Adrenal gland (tissue), 12 donors: ENCODE data around the gene HNMT. TPM values are rescaled to one million over a fixed set of nuclear protein-coding genes. Genes with fewer than 3 reads are reported as not detected.

Experiments used
- DNase-seq, 7 donors: peaks; one replicate each; pipeline ENCODE4 v3.0.0-alpha.2; 2019 to 2020
- H3K27ac ChIP-seq, 5 donors: fragments of 200-600 bp; sonication (generic) in 4 of 5; 1 replicate in 3 of 5; 2 replicates in 2 of 5; pipeline versions ENCODE4 v1.5.1 to v1.8.0; 2016 to 2020; ENCODE audit warnings: mild to moderate bottlenecking in 1 of 5
- H3K27me3 ChIP-seq: fragments of 200-600 bp; 2 replicates; pipeline ENCODE4 v1.8.0; 2021
- H3K36me3 ChIP-seq, 2 donors: fragments of 200-600 bp; replicated peaks in 1 of 2; 1 replicate in 1 of 2; 2 replicates in 1 of 2; pipeline versions ENCODE4 v1.5.1 to v1.8.0; 2018 to 2022
- H3K4me1 ChIP-seq, 2 donors: fragments of 200-600 bp; replicated peaks in 1 of 2; 1 replicate in 1 of 2; 2 replicates in 1 of 2; pipeline versions ENCODE4 v1.5.1 to v1.8.0; 2018 to 2021
- H3K4me3 ChIP-seq, 4 donors: fragments of 200-600 bp; sonication (generic) in 3 of 4; one replicate each; pipeline ENCODE4 v1.5.1; 2016 to 2018
- H3K9me3 ChIP-seq, 3 donors: fragments of 200-600 bp; sonication (generic) in 1 of 3; replicated peaks in 1 of 3; 1 replicate in 2 of 3; 2 replicates in 1 of 3; pipeline versions ENCODE4 v1.5.1 to v1.8.0; 2016 to 2021
- CTCF ChIP-seq, 6 experiments: fragments of 450-650 bp in 4 of 6; fragments of 200-600 bp in 2 of 6; sonication (generic) in 1 of 6; IDR thresholded peaks; 1 replicate in 5 of 6; 2 replicates in 1 of 6; pipeline versions ENCODE4 v1.5.1 to v1.8.0; 2016 to 2021; ENCODE audit warnings: antibody characterized with exemption in 6 of 6, mild to moderate bottlenecking in 2 of 6, moderate library complexity in 1 of 6
- POLR2A ChIP-seq, 2 donors: fragments of 450-650 bp; IDR thresholded peaks; one replicate each; pipeline ENCODE4 v1.6.1; 2017; ENCODE audit warnings: antibody characterized with exemption in 2 of 2, mild to moderate bottlenecking in 2 of 2, moderate library complexity in 1 of 2
- whole genome bisulfite sequencing, 4 donors: extraction: QIAGEN DNeasy Blood & Tissue Kit in 2 of 4; methylation state at CpG; one replicate each; pipeline versions ENCODE4 v1.1.5 to v1.1.7; 2013 to 2017; 5-methylcytosine and 5-hydroxymethylcytosine counted together
- intact Hi-C, 2 donors: fragments of 100-400 bp; cut with DNase I; formaldehyde crosslinking; loops; one replicate each; pipeline versions ENCODE4 v1.14.1 to v1.15.0; 2022 to 2023
- polyA plus RNA-seq, 3 donors: library from polyadenylated mRNA; stranded (reverse); fragments of 200-250 nt in 2 of 3; fragments of 350-450 nt in 1 of 3; fragmentation: Illumina TruSeq in 1 of 3; extraction: RNeasy Lipid Tissue Mini Kit (QIAGEN cat#74804) in 1 of 3; gene quantifications; one replicate each; pipeline ENCODE4 v1.2.3, GENCODE V29; 2013 to 2014
- total RNA-seq, 9 donors: library from RNA; depleted of rRNA in 4 of 9; stranded (reverse); fragments of >200 nt in 4 of 9; fragments of 120-200 nt in 1 of 9; fragmentation: NEBNext Ultra II Directional in 1 of 9; extraction: Animal tissue kit (Norgen Biotek cat#: 25700) in 1 of 9; gene quantifications; one replicate each; pipeline versions ENCODE4 v1.1.0 to v1.2.4, GENCODE V29; 2013 to 2023
- donor health status: healthy with polysubstance abuse.
- donor health status: Bipolar disorder and iron deficiency.
- donor health status: DM: yes; HTN: yes; CAD: no.
- donor health status: DM: no; HTN: no; CAD: no.
- donor health status: DM: no; HTN: no; CAD: no.
- donor health status: DM: yes; HTN: yes; CAD: no.

The HNMT gene
- total and polyA plus RNA-seq, 12 donors, result 4.5 to 53.7 (median 21.3) TPM

- WGBS, 4 donors, result 43 to 66% (median 58%) methylated on average over 2 of the region's 2 CpGs
Measured at GRCh38 chr2:138032334-138032733, 68.1 kb downstream of the HNMT start.

DNA sequence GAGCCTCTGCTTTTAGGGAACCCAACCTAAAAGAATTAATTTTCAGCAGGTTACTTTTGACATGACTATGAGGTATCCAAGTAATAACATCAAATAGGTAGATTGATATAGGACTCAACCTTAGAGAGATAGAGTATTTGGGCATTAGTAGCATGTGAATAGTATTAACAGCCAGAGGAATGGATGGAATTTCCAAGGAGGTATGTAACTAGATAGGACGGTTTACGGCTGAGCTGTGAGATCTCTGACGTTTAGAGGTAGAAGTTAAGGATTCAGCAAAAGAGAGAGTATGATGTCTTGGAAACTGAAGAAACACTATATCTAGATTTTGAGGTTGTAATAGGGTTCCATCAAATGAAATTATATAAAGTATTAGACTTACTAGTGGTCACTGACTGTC, 70.3 kb downstream of the HNMT start:
- H3K4me1 ChIP-seq, result no peaks in the 10 kb centered on the region
- TF ChIP-seq POLR2A (IDR thresholded peaks at IDR 0.05) (no peak), CTCF (IDR thresholded peaks at IDR 0.05) (peak in 1 of 6 experiments; percentile 4)
- intact Hi-C loops, result no loop called here
- DNase-seq, result no peak
- no peaks in the 10 kb centered on the region for H3K9me3 ChIP-seq
- no peak overlapping the region for H3K4me3 ChIP-seq
- H3K27ac ChIP-seq, result no peak overlapping the region
- H3K27me3 ChIP-seq, result no peaks in the 10 kb centered on the region
- 77 to 83% (median 81%) methylated on average over 3 of the region's 3 CpGs for WGBS, 4 donors
- no peaks in the 10 kb centered on the region for H3K36me3 ChIP-seq

More at GRCh38 chr2:138032334-138032733, 68.1 kb downstream of the HNMT start:
- no peaks in the 10 kb centered on the region for H3K9me3 ChIP-seq
- H3K4me1 ChIP-seq, result no peaks in the 10 kb centered on the region
- H3K27ac ChIP-seq, result no peak overlapping the region
- H3K27me3 ChIP-seq, result no peaks in the 10 kb centered on the region
- no peak for TF ChIP-seq POLR2A (IDR thresholded peaks at IDR 0.05)
- TF ChIP-seq CTCF (IDR thresholded peaks at IDR 0.05), result no peak
- H3K36me3 ChIP-seq, result no peaks in the 10 kb centered on the region
- no peak for DNase-seq
- H3K4me3 ChIP-seq, result no peak overlapping the region
- intact Hi-C loops, result no loop called here

- intact Hi-C loops, result no loop called here
- Histone ChIP-seq H3K4me3 (no peak overlapping the region), H3K27me3 (no peaks in the 10 kb centered on the region), H3K36me3 (no peaks in the 10 kb centered on the region), H3K4me1 (no peaks in the 10 kb centered on the region), H3K27ac (no peak overlapping the region), H3K9me3 (no peaks in the 10 kb centered on the region)
- no peak for DNase-seq
- TF ChIP-seq CTCF (IDR thresholded peaks at IDR 0.05) (no peak), POLR2A (IDR thresholded peaks at IDR 0.05) (no peak)
- 66 to 73% (median 68%) methylated on average over 4 of the region's 4 CpGs for WGBS, 4 donors
Measured at GRCh38 chr2:138035608-138036217, 71.4 kb downstream of the HNMT start.

DNA sequence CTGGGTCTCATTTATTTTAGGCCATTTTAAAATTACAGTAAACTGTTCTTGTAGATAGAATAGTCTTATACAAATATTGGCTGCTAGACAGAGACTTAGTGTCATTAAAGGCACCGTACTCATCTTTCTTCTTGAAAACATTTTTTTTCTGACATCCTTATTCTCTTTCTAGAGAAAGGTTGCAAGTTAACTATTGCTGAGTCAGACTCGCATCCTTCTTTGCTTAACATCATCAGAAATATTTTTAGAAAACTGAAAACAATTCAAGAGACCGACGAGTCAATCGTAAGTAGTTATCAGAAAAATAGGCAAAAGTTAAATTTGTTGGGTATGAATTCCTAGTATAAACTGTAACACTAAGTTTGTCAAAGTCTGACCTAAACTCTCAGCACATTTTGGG, 72.2 kb downstream of the HNMT start:
- intact Hi-C loops, result no loop called here
- no peak for TF ChIP-seq POLR2A (IDR thresholded peaks at IDR 0.05)
- no peak for TF ChIP-seq CTCF (IDR thresholded peaks at IDR 0.05)
- no peaks in the 10 kb centered on the region for H3K4me1 ChIP-seq

More for the DNA sequence above, 72.2 kb downstream of the HNMT start:
- Histone ChIP-seq H3K4me3 (no peak overlapping the region), H3K36me3 (no peaks in the 10 kb centered on the region), H3K9me3 (no peaks in the 10 kb centered on the region), H3K27ac (no peak overlapping the region), H3K27me3 (no peaks in the 10 kb centered on the region)
- no peak for DNase-seq
- 76 to 83% (median 80%) methylated on average over 5 of the region's 5 CpGs for WGBS, 4 donors
